LNCaP clone FGC (cell line): Measurements from ENCODE around the gene MNT.

Experiments used
- DNase-seq: peaks from one replicate; pipeline ENCODE4 v3.0.0-alpha.2; 2011; ENCODE audit warnings: low read depth
- H3K4me3 ChIP-seq: 2 replicates; pipeline ENCODE4 v1.5.1; 2011; ENCODE audit warnings: mild to moderate bottlenecking, low read depth, low read length, control low read depth
- TF ChIP-seq, protein P1 (sequence below): IDR thresholded peaks from 2 replicates; pipeline ENCODE4 v1.5.1; 2012; ENCODE audit warnings: mild to moderate bottlenecking; ENCODE audit not compliant: control insufficient read depth, insufficient read depth; ENCODE audit errors: extremely low read depth

MNT gene

DNA sequence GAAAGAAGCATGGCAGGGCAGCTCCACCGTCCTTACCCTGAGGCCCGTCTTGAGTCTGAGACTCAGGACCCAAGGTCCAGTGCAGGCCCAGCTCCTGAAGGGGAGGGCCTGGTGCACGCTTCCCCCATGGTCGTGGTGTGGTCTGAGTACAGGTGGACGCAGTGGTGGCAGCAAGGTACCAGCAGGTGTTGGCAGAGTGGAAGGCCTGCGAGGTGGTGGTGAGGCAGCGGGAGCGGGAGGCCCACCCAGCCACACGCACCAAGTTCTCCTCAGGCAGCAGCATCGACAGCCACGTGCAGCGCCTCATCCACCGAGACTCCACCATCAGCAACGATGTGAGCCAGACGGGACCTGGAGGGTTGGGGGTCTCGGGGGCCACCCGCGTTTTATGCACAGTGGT, 27.7 kb downstream of the MNT start:
- no peak overlapping the region for H3K4me3 ChIP-seq
- DNase-seq, result no peak
- TF ChIP-seq, protein P1, sequence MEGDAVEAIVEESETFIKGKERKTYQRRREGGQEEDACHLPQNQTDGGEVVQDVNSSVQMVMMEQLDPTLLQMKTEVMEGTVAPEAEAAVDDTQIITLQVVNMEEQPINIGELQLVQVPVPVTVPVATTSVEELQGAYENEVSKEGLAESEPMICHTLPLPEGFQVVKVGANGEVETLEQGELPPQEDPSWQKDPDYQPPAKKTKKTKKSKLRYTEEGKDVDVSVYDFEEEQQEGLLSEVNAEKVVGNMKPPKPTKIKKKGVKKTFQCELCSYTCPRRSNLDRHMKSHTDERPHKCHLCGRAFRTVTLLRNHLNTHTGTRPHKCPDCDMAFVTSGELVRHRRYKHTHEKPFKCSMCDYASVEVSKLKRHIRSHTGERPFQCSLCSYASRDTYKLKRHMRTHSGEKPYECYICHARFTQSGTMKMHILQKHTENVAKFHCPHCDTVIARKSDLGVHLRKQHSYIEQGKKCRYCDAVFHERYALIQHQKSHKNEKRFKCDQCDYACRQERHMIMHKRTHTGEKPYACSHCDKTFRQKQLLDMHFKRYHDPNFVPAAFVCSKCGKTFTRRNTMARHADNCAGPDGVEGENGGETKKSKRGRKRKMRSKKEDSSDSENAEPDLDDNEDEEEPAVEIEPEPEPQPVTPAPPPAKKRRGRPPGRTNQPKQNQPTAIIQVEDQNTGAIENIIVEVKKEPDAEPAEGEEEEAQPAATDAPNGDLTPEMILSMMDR, result no peak

DNA sequence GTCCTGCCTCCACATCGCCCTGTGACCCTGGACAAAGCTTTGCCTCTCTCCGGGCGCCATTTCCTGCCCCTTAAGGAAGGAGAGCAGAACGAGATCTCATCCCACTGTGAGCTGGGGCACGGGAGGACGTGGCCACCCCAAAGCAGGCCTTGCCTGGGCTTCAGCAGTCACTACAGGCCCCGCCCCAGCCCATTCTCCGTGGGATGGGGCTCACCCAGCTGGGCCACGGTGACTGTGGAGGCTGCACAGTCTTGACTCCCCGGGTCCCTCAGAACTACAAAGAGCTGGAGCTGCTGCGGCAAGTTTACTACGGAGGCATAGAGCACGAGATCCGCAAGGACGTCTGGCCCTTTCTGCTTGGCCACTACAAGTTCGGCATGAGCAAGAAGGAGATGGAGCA, 28.2 kb downstream of the MNT start:
- no peak for DNase-seq
- TF ChIP-seq, protein P1, result no peak
- H3K4me3 ChIP-seq, result no peak overlapping the region

DNA sequence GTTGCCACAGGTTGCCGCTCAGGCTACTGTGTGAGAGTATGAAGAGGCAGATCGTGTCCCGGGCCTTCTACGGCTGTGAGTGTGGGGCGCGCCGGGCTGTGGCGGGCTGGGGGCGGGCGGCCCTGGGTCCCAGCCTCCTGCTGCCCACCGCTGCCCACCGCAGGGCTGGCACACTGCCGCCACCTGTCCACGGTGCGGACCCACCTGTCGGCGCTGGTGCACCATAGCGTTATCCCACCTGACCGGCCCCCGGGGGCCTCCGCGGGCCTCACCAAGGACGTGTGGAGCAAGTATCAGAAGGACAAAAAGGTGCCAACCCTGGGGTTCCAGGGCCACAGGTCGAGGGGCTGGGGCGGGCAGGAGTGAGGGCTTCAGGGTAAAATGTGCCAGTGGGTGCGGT, 28.7 kb downstream of the MNT start:
- H3K4me3 ChIP-seq, result no peak overlapping the region
- TF ChIP-seq, protein P1, result no peak
- no peak for DNase-seq

DNA sequence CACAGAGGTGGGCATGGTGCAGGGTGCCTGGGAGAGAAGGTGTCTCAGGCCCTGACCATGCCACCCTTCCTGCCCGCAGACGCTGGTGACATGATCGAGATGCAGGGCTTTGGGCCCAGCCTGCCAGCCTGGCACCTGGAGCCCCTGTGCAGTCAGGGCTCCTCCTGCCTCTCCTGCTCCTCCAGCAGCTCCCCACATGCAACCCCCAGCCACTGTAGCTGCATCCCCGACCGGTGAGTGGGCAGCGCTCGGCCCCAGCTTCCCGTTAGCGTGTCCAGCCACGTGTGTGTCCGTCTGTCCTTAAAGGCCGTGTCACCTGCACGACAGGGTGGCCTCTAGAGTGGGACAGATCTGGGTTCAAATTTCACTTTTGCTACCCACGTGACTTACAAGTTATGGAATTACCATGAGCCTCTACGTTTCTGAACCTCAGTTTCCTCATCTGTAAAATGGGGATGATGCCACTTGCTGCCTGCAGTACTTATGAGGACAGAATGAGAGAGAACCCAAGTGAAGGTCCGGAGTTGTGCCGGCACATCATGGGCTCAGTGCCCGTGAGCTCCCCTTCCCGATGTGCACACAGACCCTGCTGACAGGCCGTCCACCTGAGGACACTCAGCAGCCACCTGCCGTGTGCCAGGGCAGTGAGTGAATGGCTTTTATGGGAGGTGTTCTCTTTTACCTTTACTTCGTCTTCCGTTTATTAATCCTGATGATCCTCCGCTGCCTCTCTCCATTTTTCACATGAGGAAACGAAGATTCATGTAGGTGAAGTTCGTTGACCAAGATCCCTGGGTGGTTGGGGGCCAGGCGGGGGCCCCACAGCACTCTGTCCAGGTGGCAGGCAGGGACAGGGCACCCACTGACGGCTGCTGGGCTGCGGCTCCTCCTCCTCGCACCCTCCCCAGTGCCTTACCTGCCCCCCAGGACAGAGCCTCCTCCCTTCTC, 29.4 kb downstream of the MNT start:
- TF ChIP-seq, protein P1, result no peak

DNA sequence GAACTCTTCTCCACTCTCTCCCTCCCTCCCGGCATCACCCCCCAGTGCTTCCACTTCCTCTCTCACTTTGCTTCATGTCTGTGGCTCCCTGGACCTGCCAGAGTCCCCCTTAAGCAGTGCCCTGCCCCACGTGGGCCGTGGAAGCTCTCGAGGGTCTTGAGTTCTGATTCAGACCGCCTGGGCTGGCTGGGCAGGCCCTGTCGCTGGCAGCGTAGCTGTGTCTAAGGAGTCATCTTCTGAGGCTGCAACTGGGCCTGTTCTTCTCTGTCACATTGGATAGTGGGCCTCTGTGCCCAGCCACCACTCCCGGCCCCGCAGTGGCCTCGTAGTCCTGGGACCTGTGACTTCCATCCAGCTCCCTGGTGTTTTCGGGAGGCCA, 30.7 kb downstream of the MNT start:
- no peak overlapping the region for H3K4me3 ChIP-seq
- DNase-seq, result no peak
- TF ChIP-seq, protein P1, result no peak

More for the DNA sequence above, 29.4 kb downstream of the MNT start:
- no peak for DNase-seq
- H3K4me3 ChIP-seq, result no peak overlapping the region

DNA sequence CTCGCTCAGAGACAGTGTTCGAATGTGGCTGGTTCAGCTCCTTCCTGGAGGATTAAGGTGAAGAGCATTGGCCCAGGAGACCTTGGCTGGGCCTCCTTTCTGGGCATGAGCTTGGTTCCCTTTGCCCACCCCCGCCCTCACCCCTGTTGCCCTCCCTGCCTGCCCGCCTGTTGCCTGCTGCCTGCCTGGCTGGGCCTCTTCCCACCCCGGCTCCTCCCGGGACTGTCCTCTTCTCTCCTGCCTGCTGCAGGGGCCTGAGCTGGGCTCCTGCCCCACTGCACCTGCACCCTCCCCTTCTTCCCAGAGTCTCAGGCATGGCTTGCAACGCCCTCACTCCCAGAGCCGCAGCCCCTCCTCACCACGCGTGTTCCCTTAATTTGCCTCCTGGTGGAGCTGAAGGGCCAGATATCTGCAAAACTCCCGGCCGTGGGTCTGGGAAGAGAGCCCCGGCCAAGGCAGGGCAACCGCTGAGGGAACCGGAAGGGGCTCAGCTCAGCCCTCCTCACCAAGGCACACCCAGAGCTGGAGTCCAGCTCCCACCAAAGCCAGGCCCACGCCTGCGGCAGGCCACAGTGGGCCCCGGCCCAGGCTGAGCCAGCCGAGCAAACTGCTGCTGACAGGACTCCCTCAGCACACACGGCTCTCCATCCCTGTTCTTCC, 31.2 kb downstream of the MNT start:
- TF ChIP-seq, protein P1, result no peak
- DNase-seq, result no peak
- no peak overlapping the region for H3K4me3 ChIP-seq
